TTC549 (cell line): ENCODE results near the gene PSD.
"Not testable (repeated sequence)": the region's sequence is repeated elsewhere in the genome, so short reads cannot be mapped to it uniquely, and the experiment has no call there.

Experiments used
- FAIRE-seq: peaks from 2 replicates; lab custom pipeline; 2012; peaks lifted over from hg19 to GRCh38; lab: Jason Lieb, UNC

PSD gene

GRCh38 chr10:102418622-102419268 lies at the start of gene PSD:
Gene PSD, minus strand, starts transcription at chr10:102418785. Its CDS starts 1,747 bp downstream, at chr10:102417038.
- no peak for FAIRE-seq

- FAIRE-seq, result no peak
Measured at GRCh38 chr10:102467971-102468438, 49.4 kb upstream of the PSD start.

- no peak for FAIRE-seq
Measured at GRCh38 chr10:102467318-102467717, 48.7 kb upstream of the PSD start.

GRCh38 chr10:102465466-102465865 lies 46.9 kb upstream of the PSD start:
- FAIRE-seq, result no peak

GRCh38 chr10:102463983-102464382 lies 45.4 kb upstream of the PSD start:
- FAIRE-seq, result no peak

- FAIRE-seq, result no peak
Measured at GRCh38 chr10:102462512-102463054, 44.0 kb upstream of the PSD start.

- FAIRE-seq, result no peak
Measured at GRCh38 chr10:102461187-102462054, 42.8 kb upstream of the PSD start.

GRCh38 chr10:102460836-102461186 lies 42.2 kb upstream of the PSD start:
- no peak for FAIRE-seq

- FAIRE-seq, result no peak
Measured at GRCh38 chr10:102458656-102459055, 40.1 kb upstream of the PSD start.

GRCh38 chr10:102457591-102458150 lies 39.1 kb upstream of the PSD start:
- FAIRE-seq, result no peak

GRCh38 chr10:102455893-102456471 lies 37.4 kb upstream of the PSD start:
- no peak for FAIRE-seq

GRCh38 chr10:102454662-102455487 lies 36.3 kb upstream of the PSD start:
- FAIRE-seq, result not testable (repeated sequence)

GRCh38 chr10:102453502-102453901 lies 34.9 kb upstream of the PSD start:
- FAIRE-seq, result no peak

- no peak for FAIRE-seq
Measured at GRCh38 chr10:102452672-102453340, 34.2 kb upstream of the PSD start.

- FAIRE-seq, result no peak
Measured at GRCh38 chr10:102451105-102451969, 32.8 kb upstream of the PSD start, which contains the start of gene C10orf95. Gene C10orf95, minus strand, starts transcription at chr10:102451543. Its CDS starts 450 bp downstream, at chr10:102451093.

GRCh38 chr10:102450374-102451104 lies 32.0 kb upstream of the PSD start:
- no peak for FAIRE-seq

GRCh38 chr10:102450124-102450373 lies 31.5 kb upstream of the PSD start:
- FAIRE-seq, result no peak

GRCh38 chr10:102449321-102450123 lies 30.9 kb upstream of the PSD start:
- no peak for FAIRE-seq

- no peak for FAIRE-seq
Measured at GRCh38 chr10:102444851-102445250, 26.3 kb upstream of the PSD start.
